Activated CD8-positive, alpha-beta memory T cell treated with anti-CD3 and anti-CD28 coated beads for 48 hours (primary cell): ENCODE measurements around the gene MYRIP.

Experiments used
- DNase-seq, 3 experiments: peaks; one replicate each; pipeline ENCODE4 v3.0.0-alpha.2; 2020; ENCODE audit warnings: low read depth in 2 of 3, low spot score in 2 of 3

MYRIP gene

DNA sequence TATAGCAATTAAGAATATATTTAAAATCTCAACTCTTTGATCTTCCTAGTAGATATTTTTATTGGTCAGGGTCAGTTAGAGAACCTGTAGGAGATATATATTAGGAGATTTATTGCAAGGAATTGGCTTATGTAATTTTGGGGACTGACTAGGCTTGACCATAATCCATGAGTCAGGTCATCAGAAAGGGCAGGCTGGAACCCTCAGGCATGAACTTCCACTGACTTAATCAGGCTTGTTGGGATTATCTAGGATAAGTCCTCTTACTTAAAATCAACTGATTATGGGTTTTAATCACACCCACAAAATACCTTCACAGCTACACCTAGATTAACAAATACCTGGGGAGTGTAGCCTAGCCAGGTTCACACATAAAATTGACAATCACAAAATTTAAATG is 156.1 kb downstream of the MYRIP start:
- no peak for DNase-seq

DNA sequence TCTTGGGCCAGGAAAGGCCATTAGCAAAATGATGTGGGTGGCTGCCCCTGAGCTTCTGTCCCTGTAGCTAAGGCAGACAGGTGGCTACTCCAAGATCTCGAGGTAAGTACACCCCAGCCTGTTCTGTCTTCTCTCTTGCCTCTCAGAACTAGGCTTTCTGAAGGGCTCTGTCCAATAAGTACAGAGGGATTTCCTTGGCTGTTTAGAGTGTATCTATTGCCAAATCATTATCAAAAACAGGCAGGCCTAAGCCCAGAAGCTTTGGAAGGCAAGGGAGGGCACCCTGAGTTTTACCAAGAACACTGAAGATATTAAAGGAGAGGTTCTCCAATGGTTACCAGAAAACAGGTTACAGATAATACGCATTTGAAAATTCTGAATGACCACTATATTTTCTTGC is 156.6 kb downstream of the MYRIP start:
- no peak for DNase-seq

DNA sequence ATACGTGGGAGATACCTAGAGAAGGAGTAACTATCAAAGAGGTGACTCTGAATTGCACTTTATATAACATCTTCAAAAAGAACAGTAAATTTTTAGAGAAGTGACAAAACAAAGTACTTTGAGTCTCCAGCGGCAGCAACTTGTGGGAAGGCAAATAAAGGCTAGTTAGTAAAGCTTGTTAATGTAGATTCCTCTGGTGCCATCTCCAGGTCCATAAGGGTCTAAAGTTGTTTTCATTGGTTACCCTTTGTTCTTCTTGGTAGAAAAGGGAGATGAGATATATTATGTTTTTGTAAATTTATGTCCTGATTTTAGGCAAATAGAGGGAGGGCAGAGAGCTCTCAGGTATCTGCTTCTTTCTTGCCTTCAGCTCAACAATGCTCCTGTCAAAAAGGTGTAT is 161.6 kb downstream of the MYRIP start:
- DNase-seq = no peak

DNA sequence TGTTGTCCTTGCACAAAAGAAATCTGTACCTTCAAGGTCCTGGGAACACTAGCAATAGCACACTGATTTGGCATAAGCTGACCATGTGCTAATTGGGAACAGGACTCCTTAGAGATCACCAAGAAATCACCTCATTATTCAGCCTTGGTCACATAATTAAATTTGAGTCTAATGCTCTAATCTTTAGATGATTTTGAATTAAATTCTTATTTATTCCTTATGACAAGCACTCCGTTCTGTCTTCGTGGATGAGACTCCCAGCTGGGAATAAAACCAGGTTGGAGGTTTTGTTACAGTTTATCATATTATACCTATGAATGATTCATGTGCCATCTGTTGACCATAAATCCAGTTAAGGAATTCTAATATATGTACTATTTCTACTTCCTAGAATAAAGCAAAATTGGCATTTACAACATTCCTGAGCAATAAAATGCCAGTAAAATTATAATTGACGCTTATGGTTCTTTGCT is 162.2 kb downstream of the MYRIP start:
- no peak for DNase-seq

DNA sequence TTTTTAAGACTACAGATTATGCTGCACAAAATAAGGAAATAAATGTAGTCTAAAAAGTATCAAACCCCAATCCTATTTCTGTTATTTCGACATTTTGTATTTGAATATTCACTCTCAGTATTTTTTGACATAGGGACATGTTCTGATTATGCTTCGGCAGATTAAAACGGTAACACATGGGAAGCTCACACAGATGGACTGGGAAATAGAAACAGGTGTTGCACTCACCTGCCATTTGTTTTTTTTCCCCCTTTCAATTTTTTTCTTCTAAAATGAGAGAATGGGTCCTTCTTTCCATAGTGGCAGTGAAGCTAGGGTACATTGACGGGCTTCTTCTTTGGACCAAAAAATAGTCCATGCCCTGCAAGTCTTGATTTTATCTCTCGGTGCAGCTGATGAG is 163.1 kb downstream of the MYRIP start:
- DNase-seq = no peak

DNA sequence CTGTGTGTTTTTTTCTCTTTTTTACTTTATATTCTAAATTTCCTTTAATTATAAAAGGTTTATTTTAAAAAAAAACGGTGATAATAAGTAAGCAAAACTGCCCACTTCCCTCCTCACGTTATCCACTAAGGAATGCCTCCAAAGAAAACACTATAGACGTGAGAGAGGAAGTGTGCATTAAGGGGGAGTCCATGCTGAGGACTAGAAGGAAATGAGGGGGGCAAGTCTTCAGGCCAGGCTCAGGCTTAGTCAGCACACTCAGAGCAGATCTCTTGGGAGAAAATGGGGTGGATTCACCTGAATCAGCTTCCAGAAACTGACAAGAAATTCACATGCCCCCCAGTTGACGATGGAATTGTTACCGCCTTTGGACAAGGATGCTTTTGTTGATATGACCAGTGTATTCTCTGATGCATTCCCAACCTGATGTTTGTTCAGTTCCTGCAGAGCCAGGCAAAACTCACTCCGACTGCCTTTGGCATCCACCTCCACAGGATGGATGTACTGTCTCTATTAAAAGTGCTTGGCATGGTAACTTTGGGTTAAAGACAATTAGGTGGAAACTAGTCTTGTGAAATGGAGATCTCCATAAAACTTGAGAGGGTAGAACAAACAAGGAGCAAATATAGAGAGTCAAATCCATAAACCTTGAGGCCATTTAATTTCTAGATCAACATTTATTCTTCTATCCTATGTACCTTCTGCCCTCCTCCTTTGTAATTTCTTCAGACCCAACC is 167.8 kb downstream of the MYRIP start:
- no peak for DNase-seq

DNA sequence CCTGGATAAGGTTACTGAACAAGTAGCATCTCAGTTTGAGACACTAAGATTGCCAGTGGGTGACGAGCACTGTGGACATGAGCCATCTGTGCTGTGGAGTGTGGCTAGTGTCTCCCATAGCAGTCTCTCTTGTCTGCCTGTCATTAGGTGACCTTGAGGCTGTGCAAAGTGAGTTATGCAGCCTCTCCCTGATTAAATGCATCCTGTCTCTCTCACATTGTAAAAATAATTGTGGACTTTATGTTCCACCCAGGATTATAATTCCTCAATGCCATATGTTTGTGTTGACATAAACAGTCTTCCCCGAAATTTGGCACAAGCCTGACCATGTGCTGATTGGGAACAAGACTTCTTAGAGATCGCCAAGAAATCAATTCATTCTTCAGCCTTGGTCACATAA is 168.9 kb downstream of the MYRIP start:
- DNase-seq = no peak

DNA sequence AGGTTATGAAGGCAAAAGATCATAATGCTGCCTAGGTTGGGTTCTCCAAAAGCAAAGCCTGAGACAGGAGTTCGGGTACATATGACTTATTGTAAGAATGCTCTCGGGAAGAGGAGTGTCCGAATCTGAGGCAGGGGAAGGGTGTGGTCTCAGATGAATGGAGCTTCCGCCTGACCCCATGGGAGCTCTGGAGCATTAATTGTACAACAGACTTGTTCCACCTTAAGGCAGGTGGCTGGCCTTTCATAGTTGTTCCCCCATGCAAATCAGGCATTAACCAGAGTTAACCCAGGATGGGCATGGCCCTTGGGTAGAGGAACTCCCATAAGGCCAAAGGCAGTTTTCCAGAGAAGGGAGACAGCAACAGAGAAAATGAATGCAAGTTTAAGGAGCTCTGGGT is 170.6 kb downstream of the MYRIP start:
- DNase-seq = no peak

DNA sequence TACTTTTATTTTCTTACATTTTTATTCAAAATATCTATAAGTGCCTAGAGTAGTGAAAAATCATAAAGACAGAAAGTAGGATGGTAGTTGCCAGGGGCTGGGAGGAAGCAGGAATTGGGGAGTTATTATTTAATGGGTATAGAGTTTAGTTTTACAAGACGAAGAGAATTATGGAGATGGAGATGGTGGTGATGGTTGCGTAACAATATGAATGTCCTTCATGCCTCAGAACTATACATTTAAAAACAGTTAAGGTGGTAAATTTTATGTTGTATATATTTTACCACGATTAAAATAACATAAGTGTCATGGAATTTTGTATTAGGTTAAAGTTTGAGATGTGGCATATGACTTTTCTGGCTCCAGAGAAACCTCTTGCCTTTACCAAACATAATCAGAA is 171.4 kb downstream of the MYRIP start:
- DNase-seq = no peak

DNA sequence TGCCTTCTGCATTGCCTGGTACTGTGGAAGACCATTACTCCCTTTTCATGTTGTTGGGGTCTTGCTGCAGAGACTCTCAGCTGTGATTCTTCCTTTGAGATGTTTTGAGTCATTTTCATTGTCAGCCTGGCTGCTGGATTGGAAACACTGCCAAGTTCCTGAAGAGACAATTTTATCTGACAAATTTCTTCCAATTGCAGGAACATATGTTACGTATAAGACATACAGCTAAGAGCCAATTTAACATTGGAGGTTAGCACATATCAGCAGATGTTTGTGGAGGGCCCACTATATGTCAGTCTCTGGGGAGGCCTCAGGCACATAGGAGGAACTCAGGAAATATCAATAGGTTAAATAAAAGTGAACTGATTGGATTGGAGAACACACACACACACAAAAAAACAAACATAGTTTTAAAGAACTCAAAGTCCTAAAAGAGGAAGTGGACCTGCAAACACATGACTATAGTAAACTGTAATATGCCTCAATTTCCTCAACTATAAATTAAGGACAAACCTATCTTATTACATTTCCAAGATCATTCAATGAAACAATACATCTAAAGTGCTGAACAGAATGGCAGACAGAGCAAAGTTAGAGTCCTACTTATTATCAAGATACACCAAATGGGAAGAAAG is 172.3 kb downstream of the MYRIP start:
- no peak for DNase-seq

DNA sequence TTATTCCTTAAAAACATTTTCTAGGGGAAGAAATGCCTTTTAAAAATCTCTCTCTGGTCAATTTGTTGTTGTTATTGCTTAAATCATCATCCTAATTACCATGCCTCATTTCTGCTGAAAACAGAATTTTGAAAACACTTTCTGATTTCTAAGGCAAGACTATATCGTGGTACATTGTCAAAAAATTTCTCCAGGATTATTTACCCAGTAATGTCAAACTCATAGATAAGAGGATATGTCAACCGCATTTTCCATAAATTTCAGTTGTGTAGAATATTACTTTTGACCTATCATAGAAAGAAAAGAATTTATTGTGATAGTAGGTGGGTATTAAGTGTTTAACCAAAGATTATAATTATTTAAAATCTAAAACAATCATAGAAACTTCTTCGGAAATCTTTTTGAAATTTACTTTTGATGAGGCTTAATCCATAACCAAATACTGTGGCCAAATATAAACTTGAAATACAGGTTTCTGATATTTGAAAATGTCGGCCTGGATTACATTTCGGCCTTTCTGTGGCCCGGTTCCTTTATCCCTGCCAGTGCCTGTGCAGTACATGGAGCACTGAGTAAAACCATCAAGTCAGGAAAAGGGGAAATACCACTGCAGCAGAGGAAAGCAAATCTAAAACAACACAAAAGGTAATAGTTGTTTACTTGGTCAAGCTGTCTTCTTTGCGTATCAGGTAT is 173.4 kb downstream of the MYRIP start:
- no peak for DNase-seq

DNA sequence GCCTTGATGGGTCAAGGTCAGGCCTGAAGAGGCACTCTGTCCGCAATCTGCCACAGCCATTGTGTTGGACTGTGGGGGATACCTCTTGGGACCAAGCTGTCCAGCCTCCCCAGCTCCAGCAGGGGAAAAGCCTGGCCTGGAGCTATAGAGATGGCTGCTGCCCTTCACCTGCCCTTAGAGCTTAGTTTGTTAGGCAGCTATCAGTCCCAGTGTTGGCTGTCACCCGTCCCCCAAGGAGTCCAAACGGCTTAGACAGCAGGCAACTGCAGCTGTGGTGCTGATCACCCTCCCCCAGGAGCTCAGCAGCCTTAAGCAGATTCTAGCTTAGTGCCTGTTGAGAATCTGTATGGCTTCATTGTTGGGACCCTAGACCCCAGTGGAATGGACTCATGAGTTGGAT is 180.3 kb downstream of the MYRIP start:
- no peak for DNase-seq

DNA sequence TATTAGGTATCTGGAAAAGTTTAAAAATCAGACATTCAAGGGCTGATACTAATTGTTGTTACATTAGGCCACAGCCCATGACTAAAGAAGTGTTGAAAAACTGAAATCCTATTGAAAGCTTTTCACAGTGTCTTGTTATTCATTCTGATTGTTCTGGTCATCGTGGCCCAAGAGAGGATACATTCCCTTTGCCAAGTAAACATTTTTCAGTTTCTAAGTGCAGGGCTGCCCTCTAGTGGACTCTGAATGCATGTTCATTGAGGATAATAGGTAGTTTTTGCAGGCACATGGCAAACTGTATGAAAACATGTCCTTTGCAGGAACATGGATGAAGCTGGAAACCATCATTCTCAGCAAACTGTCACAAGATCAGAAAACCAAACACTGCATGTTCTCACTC is 181.1 kb downstream of the MYRIP start:
- DNase-seq = no peak

DNA sequence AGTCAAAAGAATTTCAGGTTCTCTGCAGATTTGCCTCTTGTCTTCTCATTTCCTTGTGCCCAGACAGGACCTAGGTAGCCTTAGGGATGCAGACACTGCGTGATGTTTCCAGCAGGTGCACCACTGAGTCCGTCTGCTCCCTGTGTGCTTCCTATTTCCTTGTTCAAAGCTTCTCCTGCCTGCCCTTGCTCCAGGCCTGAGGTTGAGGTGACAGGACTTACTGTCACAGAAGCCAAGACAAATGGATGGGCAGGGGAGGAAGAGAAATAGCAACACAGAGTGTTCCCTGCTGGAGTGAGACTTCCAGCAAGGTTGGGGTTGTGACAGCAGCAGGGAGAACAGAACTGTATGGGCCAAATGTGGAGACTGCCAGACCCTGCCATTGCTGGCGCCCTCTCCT is 199.4 kb downstream of the MYRIP start:
- DNase-seq = no peak

DNA sequence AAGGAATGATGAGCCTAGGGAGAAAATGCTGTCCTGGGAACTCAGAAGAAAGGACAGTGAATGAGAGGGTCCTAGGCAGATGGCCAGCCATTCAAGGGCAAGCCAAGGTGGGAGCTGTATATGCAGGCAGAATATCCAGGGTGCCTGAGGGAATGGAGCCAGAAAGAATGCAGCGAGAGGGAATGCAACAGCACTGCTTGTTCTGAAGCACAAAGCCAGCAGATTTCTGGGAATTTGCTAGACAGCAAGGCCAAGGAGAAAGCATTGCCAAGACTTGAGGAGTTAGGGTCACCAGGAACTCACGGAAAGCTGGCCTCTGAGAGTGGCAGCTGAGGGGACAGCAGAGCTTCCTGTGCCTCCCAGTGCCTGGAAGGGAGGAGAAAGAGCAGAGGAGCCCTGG is 200.6 kb downstream of the MYRIP start:
- DNase-seq = no peak

DNA sequence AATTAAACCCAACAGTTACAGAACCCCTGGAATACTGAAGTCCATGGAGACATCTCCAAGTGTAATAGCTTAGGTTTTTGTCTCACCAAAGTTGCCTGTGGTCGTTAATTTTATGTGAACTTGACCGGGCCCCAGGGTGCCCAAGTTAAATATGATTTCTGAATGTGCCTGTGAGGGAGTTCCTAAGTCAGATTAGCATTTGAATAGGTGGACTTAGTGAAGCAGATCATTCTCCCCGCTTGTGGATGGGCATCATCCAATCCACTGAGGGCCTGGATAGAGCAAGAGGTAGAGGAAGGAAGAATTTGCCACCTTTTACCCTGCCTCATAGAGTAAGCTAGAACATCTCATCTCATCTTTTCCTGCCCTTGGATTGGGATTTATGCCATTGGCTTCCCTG is 203.0 kb downstream of the MYRIP start:
- no peak for DNase-seq

DNA sequence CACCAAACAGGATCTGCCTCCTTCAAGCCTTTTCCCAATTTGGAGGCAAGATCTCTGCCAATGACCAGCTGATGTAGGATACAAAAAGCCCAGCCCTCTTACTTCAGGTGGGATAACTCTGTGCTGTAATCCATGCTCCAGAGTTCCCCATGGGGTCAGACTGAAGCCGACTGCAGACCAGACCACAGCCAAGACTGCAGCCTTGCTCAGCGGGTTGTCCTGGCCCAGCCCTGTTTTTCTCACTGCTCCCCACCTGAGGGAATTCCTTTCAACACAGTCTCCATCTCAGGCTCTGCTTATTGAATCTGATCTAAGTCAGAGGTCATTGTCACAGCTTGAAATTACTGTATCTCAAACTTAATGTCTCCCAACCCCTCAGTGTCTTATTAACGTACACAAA is 207.0 kb downstream of the MYRIP start:
- no peak for DNase-seq

DNA sequence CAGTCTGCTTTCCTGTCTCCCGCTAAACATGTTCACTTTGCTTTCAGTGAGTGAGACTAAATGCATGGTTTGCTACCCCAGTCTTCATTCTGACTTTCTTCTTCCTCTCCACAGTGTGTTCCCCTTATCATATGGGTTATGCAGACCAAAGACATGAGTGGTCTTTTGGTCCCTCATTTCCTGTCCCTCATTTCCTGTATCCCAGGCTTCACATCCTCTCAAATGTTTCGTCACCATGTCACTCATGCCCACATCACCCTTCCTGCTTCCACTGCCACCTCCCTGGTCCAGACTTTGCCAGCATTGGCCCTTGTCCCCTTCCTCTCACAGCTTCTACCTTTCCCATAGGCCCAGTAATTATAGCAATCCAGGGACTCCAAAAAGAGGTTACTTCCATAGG is 209.0 kb downstream of the MYRIP start:
- DNase-seq = no peak

DNA sequence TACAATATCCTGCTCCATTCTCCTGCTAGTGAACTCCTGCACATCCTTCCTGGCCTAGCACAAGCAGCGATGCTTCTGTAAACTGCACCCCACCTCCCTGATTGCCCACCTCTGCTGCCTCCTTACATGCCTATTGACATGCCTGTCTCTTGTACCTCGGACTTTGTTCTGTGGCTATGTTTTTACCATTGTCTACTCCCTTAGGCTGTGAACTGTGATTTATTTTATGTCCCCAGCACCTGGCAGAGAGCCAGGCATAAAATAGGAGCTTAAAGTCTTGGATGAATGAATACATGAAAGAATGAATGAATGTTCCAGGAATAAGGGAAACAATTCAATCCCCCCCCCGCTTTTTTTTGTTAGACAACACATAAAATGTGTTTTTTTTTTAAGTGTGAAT is 210.0 kb downstream of the MYRIP start:
- no peak for DNase-seq

DNA sequence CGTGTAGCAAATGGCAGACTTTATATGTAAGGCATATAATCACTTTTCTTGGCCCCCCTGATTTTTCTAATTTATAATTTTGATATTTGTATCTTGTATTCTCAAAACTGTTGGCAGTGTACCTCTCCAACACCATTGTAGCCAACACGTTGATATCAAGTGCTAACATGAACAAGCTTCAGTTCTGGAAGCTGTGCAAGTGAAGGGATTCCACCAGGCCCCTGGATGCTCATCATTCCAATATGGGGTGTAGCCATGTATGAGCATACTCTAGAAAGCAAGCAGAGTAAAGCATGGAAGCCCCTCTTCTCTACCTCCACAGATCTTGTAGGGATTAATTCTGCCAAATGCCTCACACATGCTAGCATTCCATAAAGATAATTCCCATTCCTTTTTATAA is 211.3 kb downstream of the MYRIP start:
- DNase-seq = no peak

DNA sequence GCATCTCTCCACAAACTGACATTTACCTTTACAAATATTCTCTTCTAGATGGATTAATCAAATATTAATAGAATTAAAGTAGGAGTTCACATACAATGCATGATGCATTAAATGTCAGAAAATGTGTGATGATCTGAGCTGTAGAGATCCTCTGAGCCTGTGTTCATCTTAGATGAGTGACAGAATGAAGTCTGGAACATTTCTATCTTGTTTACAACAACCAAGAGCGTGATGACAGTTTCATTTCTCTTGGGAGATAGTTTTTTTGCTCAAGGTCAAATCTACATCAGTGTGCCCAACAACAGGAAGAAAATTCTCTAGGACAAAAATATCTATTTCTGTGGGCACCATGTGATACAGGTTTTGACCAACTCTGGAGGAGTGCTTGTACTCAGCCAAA is 211.9 kb downstream of the MYRIP start:
- no peak for DNase-seq

DNA sequence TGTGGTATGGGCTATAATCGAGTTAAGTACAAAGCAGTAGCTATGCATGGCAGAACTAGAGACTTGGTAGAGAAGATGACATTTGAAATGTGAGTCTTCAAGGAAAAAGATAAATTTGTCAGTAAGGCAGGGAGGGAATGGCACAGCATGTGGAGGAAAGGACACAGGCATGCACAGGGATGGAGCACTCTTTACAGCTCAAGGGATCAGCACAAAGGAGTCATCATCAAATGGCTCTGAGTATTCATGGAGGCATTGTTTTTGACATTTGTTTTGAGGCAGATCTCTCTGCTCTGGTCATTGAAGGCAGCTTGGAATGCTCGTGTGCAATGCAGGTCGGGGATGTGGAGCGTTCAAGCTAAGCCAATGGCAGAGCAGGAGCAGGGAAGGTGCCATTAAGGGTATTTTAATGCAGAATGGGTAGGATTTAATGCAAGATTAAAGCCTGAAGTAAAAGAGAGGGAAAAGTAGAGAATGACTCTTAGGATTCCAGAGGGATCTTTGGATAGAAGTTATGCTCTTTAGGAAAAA is 213.0 kb downstream of the MYRIP start:
- no peak for DNase-seq
